ENCODE measurements around the gene DLG2. TPM values are rescaled to one million over a fixed set of nuclear protein-coding genes. Genes with fewer than 3 reads are reported as not detected.

Gene DLG2
- total and polyA plus RNA-seq, 2 donors (not counting 3 experiments of a cell fraction or from before 2014, with no cell fraction given) = 0.15 to 1.1 TPM

DNA sequence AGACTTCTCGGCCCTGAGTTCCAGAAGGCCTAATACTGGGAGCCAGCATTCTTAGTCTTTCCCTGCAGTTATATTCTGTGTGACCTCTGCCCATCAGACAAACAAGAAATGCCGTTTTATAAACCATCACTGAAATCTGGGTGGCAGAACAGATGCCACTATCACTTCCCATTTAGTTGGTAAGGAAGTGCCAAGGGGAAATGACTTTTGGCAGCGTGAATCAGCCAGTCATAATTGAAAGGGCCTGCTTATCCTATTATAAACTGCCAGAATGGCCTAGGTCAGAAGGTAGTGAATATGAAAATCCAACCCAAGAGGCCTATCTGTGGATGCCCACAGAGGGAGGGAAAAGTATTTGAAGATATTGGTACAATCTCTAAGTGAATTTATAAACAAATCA, 1694.1 kb downstream of the DLG2 start:
- H3K9me3 ChIP-seq (replicated peaks; ENCODE audit: control insufficient read depth, insufficient read depth, low read length) = no peaks in the 10 kb centered on the region
- H3K4me1 ChIP-seq (ENCODE audit: control insufficient read depth, extremely low read depth, insufficient read depth, low read length) = no peaks in the 10 kb centered on the region
- H3K4me2 ChIP-seq (ENCODE audit: insufficient read depth, low read length) = no peak overlapping the region
- DNase-seq (ENCODE audit: low read depth, low spot score) (no peak), FAIRE-seq (no peak)
- H3K4me3 ChIP-seq (replicated peaks in 1 of 3; ENCODE audit: insufficient read depth in 1 of 3, low read depth in 1 of 3, low read length in 3 of 3) = no peak overlapping the region
- TF ChIP-seq, protein P1, sequence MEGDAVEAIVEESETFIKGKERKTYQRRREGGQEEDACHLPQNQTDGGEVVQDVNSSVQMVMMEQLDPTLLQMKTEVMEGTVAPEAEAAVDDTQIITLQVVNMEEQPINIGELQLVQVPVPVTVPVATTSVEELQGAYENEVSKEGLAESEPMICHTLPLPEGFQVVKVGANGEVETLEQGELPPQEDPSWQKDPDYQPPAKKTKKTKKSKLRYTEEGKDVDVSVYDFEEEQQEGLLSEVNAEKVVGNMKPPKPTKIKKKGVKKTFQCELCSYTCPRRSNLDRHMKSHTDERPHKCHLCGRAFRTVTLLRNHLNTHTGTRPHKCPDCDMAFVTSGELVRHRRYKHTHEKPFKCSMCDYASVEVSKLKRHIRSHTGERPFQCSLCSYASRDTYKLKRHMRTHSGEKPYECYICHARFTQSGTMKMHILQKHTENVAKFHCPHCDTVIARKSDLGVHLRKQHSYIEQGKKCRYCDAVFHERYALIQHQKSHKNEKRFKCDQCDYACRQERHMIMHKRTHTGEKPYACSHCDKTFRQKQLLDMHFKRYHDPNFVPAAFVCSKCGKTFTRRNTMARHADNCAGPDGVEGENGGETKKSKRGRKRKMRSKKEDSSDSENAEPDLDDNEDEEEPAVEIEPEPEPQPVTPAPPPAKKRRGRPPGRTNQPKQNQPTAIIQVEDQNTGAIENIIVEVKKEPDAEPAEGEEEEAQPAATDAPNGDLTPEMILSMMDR (IDR thresholded peaks at IDR 0.05; ENCODE audit: extremely low read depth in 1 of 2, insufficient read depth in 1 of 2, low read depth in 1 of 2, low read length in 2 of 2) = no peak
- no peak for TF ChIP-seq POLR2AphosphoS5 (IDR thresholded peaks at IDR 0.05; ENCODE audit: insufficient read depth, low read depth, low read length)
- no peak for TF ChIP-seq FOS (IDR thresholded peaks at IDR 0.05; ENCODE audit: borderline replicate concordance, insufficient read depth, low read length)
- TF ChIP-seq, protein P2, sequence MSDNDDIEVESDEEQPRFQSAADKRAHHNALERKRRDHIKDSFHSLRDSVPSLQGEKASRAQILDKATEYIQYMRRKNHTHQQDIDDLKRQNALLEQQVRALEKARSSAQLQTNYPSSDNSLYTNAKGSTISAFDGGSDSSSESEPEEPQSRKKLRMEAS (IDR thresholded peaks at IDR 0.05; ENCODE audit: insufficient read depth, insufficient read length) = no peak
- TF ChIP-seq JUN (IDR thresholded peaks at IDR 0.05; ENCODE audit: borderline replicate concordance, insufficient read depth, insufficient read length, low read depth) = no peak
- TF ChIP-seq POLR2A (IDR thresholded peaks at IDR 0.05; ENCODE audit: low read depth, low read length) = no peak
- TF ChIP-seq EZH2 (IDR thresholded peaks at IDR 0.05; ENCODE audit: borderline replicate concordance, low read depth, low read length, severe bottlenecking) = no peak
- TF ChIP-seq GATA2 (IDR thresholded peaks at IDR 0.05; ENCODE audit: insufficient read depth, insufficient read length, low read depth, low read length) = no peak
- TF ChIP-seq MYC (IDR thresholded peaks at IDR 0.05; ENCODE audit: low read depth, low read length) = no peak
- H4K20me1 ChIP-seq (replicated peaks; ENCODE audit: control insufficient read depth, extremely low read depth, insufficient read depth, low read length) = no peaks in the 10 kb centered on the region
- H3K36me3 ChIP-seq (ENCODE audit: control insufficient read depth in 2 of 2, extremely low read depth in 1 of 2, insufficient read depth in 2 of 2, low read length in 2 of 2) = no peaks in the 10 kb centered on the region
- CTCF ChIA-PET = no interaction called here
- no peaks in the 10 kb centered on the region for H3K9me1 ChIP-seq (replicated peaks; ENCODE audit: control insufficient read depth, extremely low read depth, insufficient read depth, low read length)
- H3K9ac ChIP-seq (replicated peaks; ENCODE audit: extremely low read depth, insufficient read depth, low read length) = no peak overlapping the region
- H3K27ac ChIP-seq (ENCODE audit: insufficient read depth, low read depth, low read length) = no peak overlapping the region
- no peak overlapping the region for H2AFZ ChIP-seq (ENCODE audit: low read depth, low read length)
- no peaks in the 10 kb centered on the region for H3K27me3 ChIP-seq (ENCODE audit: control insufficient read depth in 2 of 2, insufficient read depth in 2 of 2, low read length in 2 of 2)
- POLR2A ChIA-PET = no interaction called here
- dilution Hi-C loops (cut with MboI; ENCODE audit: extremely low pct_ligation_motif_present, low sequenced_read_pairs) = no loop called here
- intact Hi-C loops (cut with micrococcal nuclease) = no loop called here
- BruUV-seq (replicated peaks) = no TSS peak
- H3K79me2 ChIP-seq (ENCODE audit: control insufficient read depth, insufficient read depth, low read length) = no peaks in the 10 kb centered on the region
